Stimulated activated naive CD8-positive, alpha-beta T cell treated with anti-CD3 and anti-CD28 coated beads, Interleukin-15, Interleukin-2, amounts not matched to agents 100 ng/mL and 50 ng/mL, for 24 hours (primary cell): ENCODE results near the gene TLR7.

Experiments used
- H3K27ac Mint-ChIP-seq: one replicate; pipeline ENCODE4 v1.8.0; 2021; ENCODE audit warnings: mild to moderate bottlenecking, mixed read lengths
- H3K27me3 Mint-ChIP-seq: one replicate; pipeline ENCODE4 v1.8.0; 2021; ENCODE audit warnings: mixed read lengths
- H3K36me3 Mint-ChIP-seq: one replicate; pipeline ENCODE4 v1.8.0; 2021; ENCODE audit warnings: low read depth, mixed read lengths
- H3K4me1 Mint-ChIP-seq: one replicate; pipeline ENCODE4 v1.8.0; 2021; ENCODE audit warnings: low read depth, mixed read lengths
- H3K4me3 Mint-ChIP-seq: one replicate; pipeline ENCODE4 v1.8.0; 2021; ENCODE audit warnings: mild to moderate bottlenecking, mixed read lengths
- H3K9me3 Mint-ChIP-seq: one replicate; pipeline ENCODE4 v1.8.0; 2021; ENCODE audit warnings: mixed read lengths

Gene TLR7

DNA sequence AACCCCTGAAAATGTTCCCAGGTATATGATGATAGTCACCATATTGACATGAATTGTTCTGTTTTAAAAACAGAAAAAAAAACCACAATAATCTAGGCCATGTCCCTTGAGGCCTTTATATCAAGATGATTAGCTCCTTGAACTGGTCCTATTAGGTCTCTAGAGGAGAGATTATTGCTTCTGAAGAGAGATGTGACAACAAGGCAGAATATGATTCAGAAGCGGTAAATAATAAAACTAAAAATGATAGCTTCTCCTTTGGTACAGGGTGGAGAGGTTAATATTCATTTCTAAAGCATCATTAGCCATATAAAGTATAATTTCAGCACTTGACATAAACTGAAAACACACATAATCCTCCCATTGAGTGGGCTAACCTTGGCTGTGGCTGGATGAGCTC lies 65.4 kb downstream of the TLR7 start:
- Mint-ChIP-seq H3K4me3 (no peak overlapping the region), H3K27me3 (no peaks in the 10 kb centered on the region), H3K9me3 (no peaks in the 10 kb centered on the region), H3K27ac (no peak overlapping the region), H3K4me1 (peaks cover 14% of the 10 kb centered on the region), H3K36me3 (no peaks in the 10 kb centered on the region)

- Mint-ChIP-seq H3K4me1 (peaks cover 8% of the 10 kb centered on the region), H3K36me3 (no peaks in the 10 kb centered on the region), H3K9me3 (no peaks in the 10 kb centered on the region), H3K27ac (no peak overlapping the region), H3K4me3 (no peak overlapping the region), H3K27me3 (no peaks in the 10 kb centered on the region)
Measured at GRCh38 chrX:12934850-12935249, 68.0 kb downstream of the TLR7 start.

DNA sequence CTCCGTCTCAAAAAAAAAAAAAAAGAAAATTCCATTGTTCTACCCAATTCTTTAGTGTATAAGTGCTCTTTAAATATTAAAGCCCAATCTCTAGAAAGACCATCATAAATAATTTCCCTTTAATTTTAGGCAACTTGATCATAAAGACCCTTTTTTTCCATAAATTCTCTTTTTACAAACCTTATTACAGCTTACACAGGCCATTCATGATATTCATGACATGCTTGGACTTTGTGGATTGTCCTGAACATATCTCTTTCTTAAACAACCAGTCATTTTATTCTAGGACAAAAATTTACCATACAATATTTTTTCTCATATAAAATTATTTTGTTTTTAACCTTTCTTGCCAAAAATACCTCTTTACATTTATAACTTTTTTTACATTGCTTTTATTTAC lies 70.1 kb downstream of the TLR7 start:
- H3K36me3 Mint-ChIP-seq: no peaks in the 10 kb centered on the region
- no peaks in the 10 kb centered on the region for H3K9me3 Mint-ChIP-seq
- H3K27ac Mint-ChIP-seq: no peak overlapping the region
- no peaks in the 10 kb centered on the region for H3K27me3 Mint-ChIP-seq
- no peak overlapping the region for H3K4me3 Mint-ChIP-seq
- H3K4me1 Mint-ChIP-seq: no peaks in the 10 kb centered on the region
